Endometrial microvascular endothelial cells (primary cell): ENCODE data around the gene LRGUK. TPM values are rescaled to one million over a fixed set of nuclear protein-coding genes. Genes with fewer than 3 reads are reported as not detected.

ENCODE experiments used
- in situ Hi-C: cut with HindIII; loops from 2 replicates; pipeline ENCODE4 v1.10.0; 2017; ENCODE audit warnings: low sequenced_read_pairs, low pct_unique_long_range_greater_than_20kb; ENCODE audit errors: inconsistent ontology term
- total RNA-seq: library from RNA; depleted of rRNA; stranded (reverse); fragments of >200 nt; gene quantifications from one replicate; pipeline ENCODE4 v1.2.3, GENCODE V29; 2015; ENCODE audit errors: inconsistent ontology term

Gene LRGUK
- total RNA-seq, 1 donor from 2014 or later = not detected

GRCh38 chr7:134122980-134123379, 4.2 kb upstream of the LRGUK start:
- in situ Hi-C loops = no loop called here

GRCh38 chr7:134126146-134126545, 994 bp upstream of the LRGUK start:
- in situ Hi-C loops = no loop called here

DNA sequence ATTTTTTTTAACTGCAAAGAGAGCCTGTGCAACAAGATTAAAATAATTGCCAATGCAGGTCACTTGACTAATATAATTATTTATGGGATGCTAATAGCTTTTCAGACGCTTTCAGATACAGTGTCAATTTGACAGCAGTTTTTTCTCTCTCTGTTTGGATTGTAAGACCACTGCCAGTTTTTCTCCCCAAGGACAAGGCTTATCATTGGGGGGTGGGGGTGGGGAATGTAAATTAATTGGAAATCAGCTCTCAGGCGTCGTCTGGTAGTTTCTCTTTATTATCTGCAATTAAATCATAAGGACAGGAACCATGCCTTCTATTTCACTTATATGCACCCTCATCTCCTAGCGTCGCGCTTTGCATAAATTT, 559 bp upstream of the LRGUK start:
- in situ Hi-C loops = no loop called here

GRCh38 chr7:134128829-134129228, 1.7 kb downstream of the LRGUK start:
- in situ Hi-C loops = no loop called here

GRCh38 chr7:134129856-134130523, 2.9 kb downstream of the LRGUK start:
- in situ Hi-C loops = no loop called here

DNA sequence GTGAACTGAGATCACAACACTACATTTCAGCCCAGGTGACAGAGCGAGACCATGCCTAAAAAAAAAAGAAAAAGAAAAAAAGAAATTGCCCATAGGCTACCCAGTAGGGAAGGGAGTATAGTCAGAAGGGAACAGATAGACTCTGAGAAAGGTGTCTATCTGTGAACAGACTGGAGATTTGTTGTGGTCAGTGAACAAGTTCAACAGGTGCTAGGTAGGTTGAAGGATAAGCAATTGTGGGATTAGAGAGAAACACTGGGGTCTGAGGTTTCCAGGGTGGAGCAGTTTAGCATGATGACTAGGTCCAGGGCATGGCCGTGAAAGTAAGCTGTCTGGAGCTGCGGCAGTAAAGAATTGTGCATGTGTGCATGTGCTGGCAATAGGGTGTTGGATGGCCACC, 6.9 kb downstream of the LRGUK start:
- in situ Hi-C loops = no loop called here

GRCh38 chr7:134140889-134141867, 14.0 kb downstream of the LRGUK start:
- in situ Hi-C loops = no loop called here

- in situ Hi-C loops = no loop called here
These were observed 14.7 kb downstream of the LRGUK start for GRCh38 chr7:134141868-134142264.

- in situ Hi-C loops = no loop called here
These were observed 26.5 kb downstream of the LRGUK start for GRCh38 chr7:134153493-134154136.

GRCh38 chr7:134154581-134155130, 27.5 kb downstream of the LRGUK start:
- in situ Hi-C loops = no loop called here

DNA sequence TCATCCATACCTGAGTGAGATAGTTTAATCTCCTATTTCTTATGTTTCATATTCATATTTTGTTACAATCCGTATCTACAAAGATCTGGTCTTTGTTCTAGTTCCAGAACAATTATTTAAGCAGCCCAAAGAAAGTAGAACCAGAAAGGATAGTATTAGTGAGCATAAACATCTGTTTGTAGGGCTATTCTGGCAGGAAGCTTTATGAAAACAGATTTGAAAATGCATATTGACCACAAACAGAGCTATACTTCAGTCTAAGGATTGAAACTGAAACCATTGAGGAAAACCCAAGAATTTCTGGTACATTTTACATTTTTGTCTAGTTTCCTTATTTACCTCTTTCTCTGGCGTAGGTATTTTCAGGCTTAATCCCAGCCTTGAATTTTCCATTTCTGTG, 28.1 kb downstream of the LRGUK start:
- in situ Hi-C loops = no loop called here

GRCh38 chr7:134155871-134156270, 28.7 kb downstream of the LRGUK start:
- in situ Hi-C loops = no loop called here

- in situ Hi-C loops = no loop called here
These were observed 38.1 kb downstream of the LRGUK start for GRCh38 chr7:134165252-134165651.

- in situ Hi-C loops = no loop called here
These were observed 40.1 kb downstream of the LRGUK start for GRCh38 chr7:134167250-134167649.

GRCh38 chr7:134167841-134168240, 40.7 kb downstream of the LRGUK start:
- in situ Hi-C loops = no loop called here

GRCh38 chr7:134174795-134175261, 47.7 kb downstream of the LRGUK start:
- in situ Hi-C loops = no loop called here

GRCh38 chr7:134175334-134176036, 48.3 kb downstream of the LRGUK start:
- in situ Hi-C loops = no loop called here

DNA sequence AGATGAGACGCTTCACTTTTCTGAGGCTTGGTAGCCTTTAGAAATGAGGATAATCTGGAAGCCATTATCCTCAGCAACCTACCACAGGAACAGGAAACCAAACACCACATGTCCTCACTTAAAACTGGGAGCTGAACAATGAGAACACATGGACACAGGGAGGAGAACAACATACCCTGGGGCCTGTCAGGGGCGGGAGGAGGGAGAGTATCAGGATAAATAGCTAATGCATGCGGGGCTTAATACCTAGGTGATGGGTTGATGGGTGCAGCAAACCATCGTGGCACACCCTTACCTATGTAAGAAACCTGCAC, 48.9 kb downstream of the LRGUK start:
- in situ Hi-C loops = no loop called here
